C4-2B (cell line): ENCODE results near the gene KIAA0930.

Experiments used
- ZFX ChIP-seq: fragments of 450-650 bp; IDR thresholded peaks from 2 replicates; pipeline ENCODE4 v1.6.1; 2017
- TF ChIP-seq, protein P1 (sequence below): fragments of 450-650 bp; conservative IDR thresholded peaks from 2 replicates; pipeline ENCODE4 v1.5.1; 2017; ENCODE audit warnings: mild to moderate bottlenecking

DNA sequence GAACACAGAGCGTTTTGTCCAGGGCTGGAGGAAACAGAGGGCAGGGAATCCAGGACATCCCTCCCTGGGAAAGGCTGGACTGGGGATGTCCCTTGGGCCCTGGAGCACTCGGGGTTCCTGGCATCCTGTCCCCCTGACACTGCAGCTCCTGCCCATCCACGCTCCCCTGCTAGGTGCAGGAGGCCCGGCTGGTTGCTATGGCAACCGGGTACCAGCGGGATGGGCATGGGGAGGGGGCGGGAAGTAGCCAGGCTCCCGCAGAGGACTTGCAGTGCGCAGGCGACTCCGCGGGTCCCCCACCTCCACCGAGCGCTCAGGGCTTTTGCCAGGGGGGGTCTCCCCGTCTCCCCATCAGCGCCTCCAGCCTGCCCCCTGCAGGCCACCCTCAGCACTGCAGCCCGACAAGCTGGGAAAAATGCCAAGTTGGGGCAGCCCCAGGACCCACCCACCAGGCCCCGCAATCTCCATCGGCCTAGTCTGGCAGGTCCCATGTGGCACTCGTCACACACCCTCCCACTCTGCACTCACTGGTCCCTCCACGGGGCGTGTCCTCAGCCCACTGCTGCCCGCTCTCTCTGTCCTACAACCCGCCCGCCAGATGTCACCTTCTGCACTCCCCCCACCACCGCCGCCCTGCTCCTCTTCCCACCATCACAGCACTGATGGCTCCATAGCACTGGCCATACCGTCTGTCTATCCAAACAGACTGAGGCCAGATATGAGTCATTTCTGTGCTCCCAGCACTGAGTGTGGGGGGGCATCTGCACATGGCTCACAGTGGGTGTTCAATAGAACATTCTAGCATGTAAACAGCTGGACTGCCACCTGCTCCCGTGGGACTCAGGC is 31.5 kb downstream of the KIAA0930 start:
- TF ChIP-seq, protein P1, sequence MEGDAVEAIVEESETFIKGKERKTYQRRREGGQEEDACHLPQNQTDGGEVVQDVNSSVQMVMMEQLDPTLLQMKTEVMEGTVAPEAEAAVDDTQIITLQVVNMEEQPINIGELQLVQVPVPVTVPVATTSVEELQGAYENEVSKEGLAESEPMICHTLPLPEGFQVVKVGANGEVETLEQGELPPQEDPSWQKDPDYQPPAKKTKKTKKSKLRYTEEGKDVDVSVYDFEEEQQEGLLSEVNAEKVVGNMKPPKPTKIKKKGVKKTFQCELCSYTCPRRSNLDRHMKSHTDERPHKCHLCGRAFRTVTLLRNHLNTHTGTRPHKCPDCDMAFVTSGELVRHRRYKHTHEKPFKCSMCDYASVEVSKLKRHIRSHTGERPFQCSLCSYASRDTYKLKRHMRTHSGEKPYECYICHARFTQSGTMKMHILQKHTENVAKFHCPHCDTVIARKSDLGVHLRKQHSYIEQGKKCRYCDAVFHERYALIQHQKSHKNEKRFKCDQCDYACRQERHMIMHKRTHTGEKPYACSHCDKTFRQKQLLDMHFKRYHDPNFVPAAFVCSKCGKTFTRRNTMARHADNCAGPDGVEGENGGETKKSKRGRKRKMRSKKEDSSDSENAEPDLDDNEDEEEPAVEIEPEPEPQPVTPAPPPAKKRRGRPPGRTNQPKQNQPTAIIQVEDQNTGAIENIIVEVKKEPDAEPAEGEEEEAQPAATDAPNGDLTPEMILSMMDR, result no peak; the same call in 1 of the 2 replicates
- no peak for TF ChIP-seq ZFX
